NOMO-1 (cell line): ENCODE results near the gene AFAP1L2.

Source experiments
- DNase-seq, 2 experiments: peaks; one replicate each; lab custom pipeline; 2025; ENCODE audit not compliant: unreplicated experiment in 2 of 2; lab: John Stamatoyannopoulos, UW

The AFAP1L2 gene

GRCh38 chr10:114404171-114405010, at the start of gene AFAP1L2:
Gene AFAP1L2 (minus strand): TSS chr10:114404502. CDS start chr10:114404455, 47 bp downstream.
- DNase-seq = no peak

DNA sequence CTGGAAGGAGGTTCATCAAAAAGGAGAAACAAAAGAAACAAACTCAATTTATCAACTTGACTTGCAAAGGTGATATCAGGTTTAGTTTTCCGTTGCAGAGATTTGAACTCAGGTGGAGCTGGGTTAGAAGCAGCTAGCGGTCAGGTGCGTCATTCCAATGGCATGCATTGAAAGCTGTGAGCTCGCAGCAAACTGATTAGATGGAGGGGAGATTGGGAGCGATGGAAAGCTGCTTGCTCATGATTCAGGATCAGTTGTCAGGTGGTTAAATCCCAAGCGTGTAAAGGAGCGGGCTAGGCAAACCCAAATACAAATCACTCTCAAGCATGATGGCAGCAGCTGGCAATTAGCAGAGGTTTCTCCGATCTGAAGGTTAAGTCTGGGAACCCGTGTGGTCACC, 49.3 kb upstream of the AFAP1L2 start:
- no peak for DNase-seq

DNA sequence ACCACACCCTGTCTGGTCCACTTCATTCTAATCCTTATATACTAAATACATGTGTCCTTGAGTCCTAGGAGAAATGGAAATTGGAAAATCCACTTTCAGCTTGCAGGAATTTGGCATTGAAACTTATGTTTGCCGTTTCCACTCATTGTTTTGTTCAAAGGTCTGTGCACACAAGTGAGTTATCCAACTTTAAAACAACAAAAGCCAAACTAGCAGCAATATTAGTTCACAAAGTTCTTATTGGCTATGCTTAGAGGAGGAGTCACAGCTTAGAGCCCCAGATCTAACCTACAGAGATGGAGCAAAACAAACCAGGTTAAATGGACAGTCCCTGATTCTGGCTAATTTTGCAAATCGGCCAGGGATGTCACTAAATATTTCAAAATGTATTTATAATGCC, 44.6 kb upstream of the AFAP1L2 start:
- DNase-seq = no peak

DNA sequence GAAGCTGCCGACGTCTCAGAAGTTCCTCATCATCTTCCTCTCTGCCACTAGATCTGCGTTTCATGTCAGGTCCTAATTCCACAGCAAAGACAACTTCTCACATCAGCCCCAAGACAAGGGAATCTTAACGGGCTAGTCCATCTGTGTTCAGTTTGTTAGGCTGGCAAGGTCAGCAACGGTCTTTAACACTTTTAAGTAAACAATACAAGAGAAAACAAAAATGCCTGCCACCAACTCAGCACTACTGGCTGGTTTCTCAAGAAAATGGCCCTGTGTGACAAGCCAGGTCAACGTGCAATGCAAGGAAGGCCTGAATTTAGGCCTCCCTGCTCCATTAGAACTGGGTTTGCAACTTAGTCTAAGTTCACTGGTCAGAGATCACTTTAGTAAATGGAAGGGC, 41.0 kb upstream of the AFAP1L2 start:
- no peak for DNase-seq

- no peak for DNase-seq
Measured at GRCh38 chr10:114444819-114445218, 40.5 kb upstream of the AFAP1L2 start.

- DNase-seq = no peak
Measured at GRCh38 chr10:114442091-114442630, 37.9 kb upstream of the AFAP1L2 start.

DNA sequence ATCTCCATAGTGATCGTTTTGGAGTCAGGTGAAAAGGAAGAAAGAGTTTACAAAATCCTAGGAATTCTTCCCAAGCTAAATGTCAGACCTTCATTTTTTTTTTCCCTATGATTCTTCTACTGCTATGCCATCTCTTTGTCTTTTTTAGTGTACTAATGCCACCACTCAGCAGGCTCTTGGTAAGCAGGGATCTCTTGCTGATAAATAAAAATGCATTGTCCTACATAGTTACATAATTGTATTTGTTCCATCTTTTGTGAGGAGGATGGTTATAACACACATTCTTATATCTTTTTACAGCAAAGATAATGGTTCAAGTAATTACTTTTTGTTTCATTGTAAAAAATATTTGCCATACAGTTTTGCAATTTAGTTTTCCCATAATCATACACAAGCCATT, 36.8 kb upstream of the AFAP1L2 start:
- DNase-seq = no peak

DNA sequence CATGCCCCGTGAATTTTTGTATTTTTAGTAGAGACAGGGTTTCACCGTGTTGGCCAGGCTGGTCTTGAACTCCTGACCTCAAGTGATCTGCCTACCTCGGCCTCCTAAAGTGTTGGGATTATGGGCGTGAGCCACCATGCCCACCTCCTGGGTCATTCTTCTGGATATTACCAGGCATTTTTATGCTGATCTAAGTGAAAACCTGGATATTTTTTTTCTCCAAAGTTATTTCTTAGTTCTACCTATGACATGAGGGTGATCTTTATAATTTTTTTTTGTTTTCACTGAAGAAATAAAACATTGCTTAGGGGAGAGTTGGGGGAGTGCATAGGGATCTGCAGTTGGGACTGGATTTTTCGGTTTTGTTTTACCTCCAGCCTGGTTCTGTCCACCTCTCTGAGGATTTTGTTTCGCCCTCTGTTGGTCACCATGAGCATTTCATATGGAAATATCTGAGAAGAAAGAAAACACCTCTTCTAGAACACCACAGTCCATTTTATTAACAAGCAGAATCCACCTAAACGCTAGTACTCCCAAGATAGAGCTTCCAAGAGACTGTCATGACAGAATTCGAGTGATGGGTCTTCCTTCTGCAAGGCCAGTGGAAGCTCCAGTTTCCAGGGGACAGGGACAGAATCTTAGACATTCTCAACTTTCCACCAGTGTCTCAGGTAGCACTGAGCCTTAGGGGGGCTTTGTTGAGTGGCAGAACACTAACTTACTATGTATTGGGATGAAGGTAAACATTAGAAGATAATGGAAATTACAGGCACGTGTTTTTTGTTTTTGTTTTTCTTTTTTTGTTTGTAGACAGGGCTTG, 33.4 kb upstream of the AFAP1L2 start:
- no peak for DNase-seq

DNA sequence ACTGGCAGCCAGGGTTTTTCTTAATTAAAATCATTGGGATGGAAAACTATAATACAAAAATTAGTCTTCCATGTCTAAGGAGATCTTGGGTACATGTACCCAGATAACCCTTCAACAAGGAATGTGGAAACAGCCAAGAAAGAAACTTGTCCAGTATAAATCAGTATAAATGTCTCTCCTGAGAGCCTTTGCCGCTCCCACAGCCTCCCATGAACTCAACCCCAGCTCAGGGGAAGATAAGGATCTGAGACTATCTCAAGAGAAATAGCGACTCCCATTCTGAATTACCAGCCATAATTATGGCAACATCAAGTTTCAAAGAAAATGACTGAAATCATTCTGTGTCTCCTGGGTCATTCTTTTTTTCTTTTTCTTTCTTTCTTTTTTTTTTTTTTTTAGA, 32.6 kb upstream of the AFAP1L2 start:
- DNase-seq = no peak

- no peak for DNase-seq
Measured at GRCh38 chr10:114432566-114433093, 28.3 kb upstream of the AFAP1L2 start.

- no peak for DNase-seq
Measured at GRCh38 chr10:114431414-114432135, 27.3 kb upstream of the AFAP1L2 start.

DNA sequence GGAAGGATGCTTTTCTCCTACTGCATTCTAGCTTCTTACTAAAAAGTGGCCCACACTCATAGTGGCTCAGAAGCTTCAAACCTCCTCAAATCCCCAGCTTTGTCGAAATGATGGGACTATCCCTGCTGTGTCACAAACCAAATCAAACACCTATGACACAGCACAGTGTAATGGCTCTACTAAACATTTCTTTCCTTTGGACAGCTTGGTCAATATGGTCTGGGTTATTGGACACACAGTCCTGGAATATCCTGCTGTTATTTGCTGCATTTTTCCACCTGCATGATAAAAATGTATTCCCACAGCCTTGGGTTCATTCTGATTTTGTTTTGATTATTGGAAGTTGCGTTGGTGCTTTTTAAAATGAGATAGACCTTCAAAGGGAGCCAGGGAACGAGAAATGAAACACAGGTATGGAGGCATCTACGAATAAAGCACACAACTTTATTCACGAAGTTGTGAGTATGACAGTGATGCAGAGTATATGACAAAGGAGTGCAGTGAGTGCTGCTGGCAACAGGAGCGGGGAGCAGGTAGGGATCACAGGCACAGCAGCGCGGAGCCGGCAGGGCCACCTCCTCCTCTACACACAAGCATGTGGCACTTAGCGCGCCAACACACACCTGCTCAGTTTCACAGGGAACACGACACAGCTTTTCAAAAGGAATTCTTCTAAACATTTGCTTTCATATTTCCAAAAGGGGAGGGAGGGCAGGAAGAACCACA, 26.5 kb upstream of the AFAP1L2 start:
- DNase-seq = no peak

DNA sequence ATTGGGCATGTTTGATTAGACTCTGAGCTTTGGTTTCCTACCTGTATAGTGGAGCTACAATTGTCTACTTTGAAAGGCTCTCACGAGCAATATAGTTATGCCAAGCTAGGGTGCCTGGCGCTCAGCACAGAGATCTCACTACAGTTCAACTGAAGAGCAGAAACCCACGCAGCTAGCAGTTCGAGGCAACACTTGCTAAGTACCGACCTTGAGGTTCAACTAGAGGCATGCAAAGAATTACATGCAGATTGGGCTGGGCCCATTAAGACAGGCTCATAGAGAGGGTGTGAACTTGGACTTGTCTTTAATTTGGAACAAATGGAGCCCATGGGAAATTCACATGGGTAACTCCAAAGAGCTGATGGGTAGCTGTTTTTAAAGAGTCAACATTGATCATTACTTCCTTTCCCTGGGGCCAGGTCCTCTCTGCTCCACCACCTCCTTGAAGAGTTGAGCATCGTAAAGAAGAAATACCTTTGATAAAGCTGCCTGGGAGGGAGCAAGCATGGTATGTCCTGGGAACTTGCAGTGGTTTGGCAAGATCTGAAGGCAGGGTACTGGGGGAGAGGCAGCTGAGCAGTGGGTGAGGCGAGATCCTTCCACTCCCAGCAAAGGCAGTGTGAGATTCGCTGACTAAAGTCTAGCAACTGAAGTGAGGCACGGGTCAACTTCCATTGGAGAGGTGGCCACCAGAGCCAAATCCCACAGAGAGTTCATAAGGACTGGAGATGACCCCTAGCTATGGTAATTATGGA, 25.5 kb upstream of the AFAP1L2 start:
- DNase-seq = no peak

- DNase-seq = no peak
Measured at GRCh38 chr10:114427124-114427852, 23.0 kb upstream of the AFAP1L2 start.

GRCh38 chr10:114426476-114426875, 22.2 kb upstream of the AFAP1L2 start:
- DNase-seq = no peak

- DNase-seq = no peak
Measured at GRCh38 chr10:114420811-114421485, 16.6 kb upstream of the AFAP1L2 start.

- no peak for DNase-seq
Measured at GRCh38 chr10:114418109-114418508, 13.8 kb upstream of the AFAP1L2 start.
